ENCODE results near the gene FGFBP1. TPM values are rescaled to one million over a fixed set of nuclear protein-coding genes. Genes with fewer than 3 reads are reported as not detected.

FGFBP1 gene
- total RNA-seq, 3 donors from 2014 or later: 0.73 TPM; not detected in 2

DNA sequence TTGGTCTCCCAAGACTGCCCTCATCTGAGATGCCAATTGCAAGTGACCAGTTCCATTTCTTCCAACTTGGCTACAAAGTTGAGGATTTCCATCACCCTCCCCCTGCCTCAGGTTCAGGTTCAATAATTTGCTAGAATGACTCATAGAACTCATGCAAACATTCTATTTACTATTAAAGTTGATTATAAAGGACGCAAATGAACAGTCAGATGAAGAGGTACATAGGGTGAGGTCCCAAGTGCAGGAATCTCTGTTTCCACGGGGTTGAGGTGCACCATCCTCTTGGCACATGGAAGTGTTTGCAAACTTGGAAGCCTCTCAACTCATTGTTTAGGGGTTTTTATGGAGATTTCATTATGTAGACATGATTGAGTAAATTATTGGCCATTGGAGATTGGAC lies 41.0 kb downstream of the FGFBP1 start:
- no peaks in the 10 kb centered on the region for H3K36me3 ChIP-seq
- H3K4me3 ChIP-seq: no peak overlapping the region
- DNase-seq (ENCODE audit: low spot score in 2 of 2): no peak
- H3K27ac ChIP-seq: no peak overlapping the region
- H3K27me3 ChIP-seq: no peaks in the 10 kb centered on the region
- H3K9me3 ChIP-seq: no peaks in the 10 kb centered on the region
- TF ChIP-seq, protein P1, sequence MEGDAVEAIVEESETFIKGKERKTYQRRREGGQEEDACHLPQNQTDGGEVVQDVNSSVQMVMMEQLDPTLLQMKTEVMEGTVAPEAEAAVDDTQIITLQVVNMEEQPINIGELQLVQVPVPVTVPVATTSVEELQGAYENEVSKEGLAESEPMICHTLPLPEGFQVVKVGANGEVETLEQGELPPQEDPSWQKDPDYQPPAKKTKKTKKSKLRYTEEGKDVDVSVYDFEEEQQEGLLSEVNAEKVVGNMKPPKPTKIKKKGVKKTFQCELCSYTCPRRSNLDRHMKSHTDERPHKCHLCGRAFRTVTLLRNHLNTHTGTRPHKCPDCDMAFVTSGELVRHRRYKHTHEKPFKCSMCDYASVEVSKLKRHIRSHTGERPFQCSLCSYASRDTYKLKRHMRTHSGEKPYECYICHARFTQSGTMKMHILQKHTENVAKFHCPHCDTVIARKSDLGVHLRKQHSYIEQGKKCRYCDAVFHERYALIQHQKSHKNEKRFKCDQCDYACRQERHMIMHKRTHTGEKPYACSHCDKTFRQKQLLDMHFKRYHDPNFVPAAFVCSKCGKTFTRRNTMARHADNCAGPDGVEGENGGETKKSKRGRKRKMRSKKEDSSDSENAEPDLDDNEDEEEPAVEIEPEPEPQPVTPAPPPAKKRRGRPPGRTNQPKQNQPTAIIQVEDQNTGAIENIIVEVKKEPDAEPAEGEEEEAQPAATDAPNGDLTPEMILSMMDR (IDR thresholded peaks at IDR 0.05): no peak
- TF ChIP-seq POLR2A (IDR thresholded peaks at IDR 0.05): no peak
- TF ChIP-seq POLR2AphosphoS5 (IDR thresholded peaks at IDR 0.05): no peak
- H3K4me1 ChIP-seq: no peaks in the 10 kb centered on the region
- intact Hi-C loops (cut with DNase I; ENCODE audit: low total_unique reads): no loop called here

DNA sequence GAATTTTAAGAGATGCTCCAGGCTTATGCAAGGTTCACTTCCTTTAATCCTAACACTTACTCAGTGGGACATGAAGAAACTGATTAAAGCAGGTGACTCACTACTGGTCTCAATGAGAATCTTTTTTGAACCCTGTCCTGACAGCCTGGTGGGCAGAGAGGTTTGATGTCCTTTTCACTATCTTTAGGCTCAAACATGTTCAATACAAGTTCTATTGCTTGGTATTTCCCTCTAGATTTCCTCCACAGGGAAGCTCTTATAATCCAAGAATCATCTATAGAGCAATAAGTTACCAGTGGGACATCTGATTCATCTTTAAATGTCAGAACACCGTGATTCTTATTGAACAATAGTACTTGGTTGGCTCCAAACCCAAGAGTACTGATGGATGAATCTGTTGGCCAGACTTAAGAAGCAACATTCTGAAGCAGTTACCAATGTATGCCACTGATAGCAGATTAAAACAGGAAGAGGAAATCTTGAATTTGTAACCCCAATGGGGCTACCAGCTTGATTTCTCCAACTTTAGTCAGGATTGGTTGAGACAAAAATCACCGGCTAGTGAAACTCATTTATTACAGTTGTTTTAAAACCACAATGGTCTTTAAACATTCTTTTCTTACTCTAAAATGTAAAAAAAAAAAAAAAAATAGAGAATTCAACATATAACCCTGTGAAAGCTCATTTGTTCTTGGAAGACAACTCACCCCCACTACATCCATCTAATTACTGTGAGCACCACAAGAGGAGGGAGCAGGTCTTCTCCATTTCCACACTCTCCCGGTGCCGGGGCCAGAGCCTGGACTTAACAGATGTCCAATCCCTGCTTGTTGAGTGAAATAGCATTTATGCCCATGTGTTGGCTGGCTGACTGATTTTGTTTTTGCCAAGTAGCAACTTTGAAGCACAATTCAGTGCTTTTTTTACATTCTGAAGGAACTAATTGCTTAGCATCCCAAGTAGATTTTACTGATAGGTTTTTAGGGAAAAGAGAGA lies 43.3 kb downstream of the FGFBP1 start:
- intact Hi-C loops (cut with DNase I; ENCODE audit: low total_unique reads): no loop called here
- DNase-seq (ENCODE audit: low spot score in 2 of 2): no peak
- H3K27ac ChIP-seq: no peak overlapping the region

DNA sequence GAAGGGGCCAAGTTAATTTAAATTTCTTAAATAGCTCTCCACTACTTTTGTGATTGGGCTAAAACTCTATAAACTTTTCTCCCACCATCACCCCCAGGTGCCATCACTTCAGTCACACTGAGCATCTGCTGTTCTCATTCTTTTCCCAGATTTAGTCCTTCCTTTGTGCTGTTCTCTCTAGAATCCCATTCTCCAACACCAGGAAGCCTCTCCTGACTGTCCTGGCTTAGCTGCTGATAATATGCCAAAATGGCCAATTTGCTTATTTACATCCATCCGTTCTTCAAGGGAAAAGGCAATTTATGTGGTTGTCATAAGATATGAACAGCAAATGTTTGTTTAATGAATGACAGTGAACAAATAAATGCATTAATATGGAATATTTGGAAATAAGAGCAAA lies 44.1 kb downstream of the FGFBP1 start:
- intact Hi-C loops (cut with DNase I; ENCODE audit: low total_unique reads): no loop called here
- Histone ChIP-seq H3K9me3 (no peaks in the 10 kb centered on the region), H3K4me3 (no peak overlapping the region), H3K27me3 (no peaks in the 10 kb centered on the region), H3K4me1 (no peaks in the 10 kb centered on the region), H3K36me3 (no peaks in the 10 kb centered on the region), H3K27ac (no peak overlapping the region)
- TF ChIP-seq POLR2AphosphoS5 (IDR thresholded peaks at IDR 0.05): no peak
- TF ChIP-seq, protein P1 (IDR thresholded peaks at IDR 0.05): no peak
- TF ChIP-seq POLR2A (IDR thresholded peaks at IDR 0.05): no peak
- DNase-seq (ENCODE audit: low spot score in 2 of 2): no peak

More for the DNA sequence above, 43.3 kb downstream of the FGFBP1 start:
- no peaks in the 10 kb centered on the region for H3K36me3 ChIP-seq
- TF ChIP-seq, protein P1 (IDR thresholded peaks at IDR 0.05): no peak
- TF ChIP-seq POLR2AphosphoS5 (IDR thresholded peaks at IDR 0.05) (no peak), POLR2A (IDR thresholded peaks at IDR 0.05) (no peak)
- H3K4me1 ChIP-seq: no peaks in the 10 kb centered on the region
- no peaks in the 10 kb centered on the region for H3K9me3 ChIP-seq
- no peaks in the 10 kb centered on the region for H3K27me3 ChIP-seq
- no peak overlapping the region for H3K4me3 ChIP-seq

DNA sequence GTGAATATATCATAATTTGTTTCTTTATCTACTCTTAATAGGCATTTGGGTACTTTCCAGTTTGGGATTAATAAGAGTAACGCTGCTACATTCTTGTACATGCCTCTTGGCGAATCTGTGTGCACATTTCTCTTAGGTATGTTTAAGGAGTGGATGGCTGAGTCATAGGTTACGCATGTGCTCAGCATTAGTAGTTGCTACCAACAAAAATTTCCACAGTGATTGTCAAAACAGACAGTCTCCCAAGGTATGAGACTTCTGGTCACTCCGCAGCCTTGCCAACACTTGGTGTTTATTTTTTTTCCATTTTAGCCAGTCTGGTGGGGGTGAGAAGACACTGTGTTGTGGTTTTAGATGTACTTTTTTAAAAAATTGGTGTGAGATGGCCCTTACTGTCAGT lies 44.6 kb downstream of the FGFBP1 start:
- Histone ChIP-seq H3K27ac (no peak overlapping the region), H3K27me3 (no peaks in the 10 kb centered on the region), H3K9me3 (no peaks in the 10 kb centered on the region), H3K4me1 (no peaks in the 10 kb centered on the region), H3K36me3 (no peaks in the 10 kb centered on the region), H3K4me3 (no peak overlapping the region)
- no peak for TF ChIP-seq POLR2A (IDR thresholded peaks at IDR 0.05)
- TF ChIP-seq, protein P1 (IDR thresholded peaks at IDR 0.05): no peak
- TF ChIP-seq POLR2AphosphoS5 (IDR thresholded peaks at IDR 0.05): no peak
- intact Hi-C loops (cut with DNase I; ENCODE audit: low total_unique reads): no loop called here
- DNase-seq (ENCODE audit: low spot score in 2 of 2): no peak

DNA sequence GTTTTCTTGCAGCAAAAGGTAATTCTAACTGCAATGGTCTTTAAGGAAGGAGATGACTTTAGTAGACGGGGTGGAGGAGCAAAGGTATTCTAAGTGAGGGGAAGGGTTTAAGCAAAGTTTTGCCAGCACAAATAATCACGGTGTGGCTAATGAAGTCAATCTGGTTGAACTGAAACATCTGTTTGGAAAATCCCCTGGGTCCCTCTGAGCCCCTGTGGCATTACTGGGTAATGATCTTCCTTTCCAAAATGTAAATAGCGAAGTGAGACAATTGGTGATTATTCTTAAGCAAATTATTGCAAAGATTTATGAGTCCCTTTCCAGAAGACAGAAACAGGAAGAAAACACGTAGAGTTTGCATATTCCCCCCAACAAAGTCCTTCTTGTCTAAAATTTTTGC lies 47.2 kb downstream of the FGFBP1 start:
- TF ChIP-seq POLR2AphosphoS5 (IDR thresholded peaks at IDR 0.05): no peak
- no peak for TF ChIP-seq POLR2A (IDR thresholded peaks at IDR 0.05)
- TF ChIP-seq, protein P1 (IDR thresholded peaks at IDR 0.05): no peak
- no peaks in the 10 kb centered on the region for H3K36me3 ChIP-seq
- no peak overlapping the region for H3K4me3 ChIP-seq
- H3K4me1 ChIP-seq: no peaks in the 10 kb centered on the region
- H3K9me3 ChIP-seq: no peaks in the 10 kb centered on the region
- intact Hi-C loops (cut with DNase I; ENCODE audit: low total_unique reads): no loop called here
- H3K27ac ChIP-seq: no peak overlapping the region
- H3K27me3 ChIP-seq: no peaks in the 10 kb centered on the region
- DNase-seq (ENCODE audit: low spot score in 2 of 2): no peak

Data from breast epithelium (tissue), 4 donors.